AG04450 (cell line): Measurements from ENCODE around the gene MEIG1. TPM values are rescaled to one million over a fixed set of nuclear protein-coding genes. Genes with fewer than 3 reads are reported as not detected.

Source experiments
- polyA plus RNA-seq: library from polyadenylated mRNA; depleted of rRNA; stranded (reverse); fragments of >200 nt; gene quantifications from 2 replicates; pipeline ENCODE4 v1.2.3, GENCODE V29; 2011; rRNA removed

MEIG1 gene
- polyA plus RNA-seq, 1 experiment: 0.21 TPM

Other genes starting within 250 kb of the MEIG1 start
- 33.6 and 41.4 TPM in 2 replicates for gene FAM107B, start 184.5 kb upstream of the MEIG1 start, polyA plus RNA-seq
- gene CDNF, start 121.4 kb upstream of the MEIG1 start, polyA plus RNA-seq: 1.7 and 2.1 TPM in 2 replicates
- 10.1 and 14.9 TPM in 2 replicates for gene HSPA14, start 121.1 kb upstream of the MEIG1 start, polyA plus RNA-seq
- 5.2 and 5.7 TPM in 2 replicates for gene MSANTD7, start 121.1 kb upstream of the MEIG1 start, polyA plus RNA-seq
- gene SUV39H2, start 80.5 kb upstream of the MEIG1 start, polyA plus RNA-seq: 6.2 and 9.0 TPM in 2 replicates
- gene DCLRE1C, start 5.3 kb upstream of the MEIG1 start, polyA plus RNA-seq: 5.5 and 6.4 TPM in 2 replicates
- 0.12 TPM in 1 of 2 replicates, not detected in the other for gene OLAH, start 84.6 kb downstream of the MEIG1 start, polyA plus RNA-seq
- 0.58 and 0.67 TPM in 2 replicates for gene ACBD7, start 129.4 kb downstream of the MEIG1 start, polyA plus RNA-seq
- 17.1 and 20.8 TPM in 2 replicates for gene RPP38, start 138.0 kb downstream of the MEIG1 start, polyA plus RNA-seq
- 36.3 and 38.2 TPM in 2 replicates for gene NMT2, start 209.3 kb downstream of the MEIG1 start, polyA plus RNA-seq